Neural cell (in vitro differentiated cells): ENCODE data around the gene MDH2. TPM values are rescaled to one million over a fixed set of nuclear protein-coding genes. Genes with fewer than 3 reads are reported as not detected.
"Not testable (repeated sequence)": the region's sequence is repeated elsewhere in the genome, so short reads cannot be mapped to it uniquely, and the experiment has no call there.

Experiments used
- H2AFZ ChIP-seq: fragments of 200-600, 300-800 bp; sonication (generic), shearing (Covaris generic); 2 replicates; pipeline ENCODE4 v1.6.0; 2014; ENCODE audit warnings: low read depth, mild to moderate bottlenecking, antibody characterized with exemption, low read length, moderate library complexity
- H3F3A ChIP-seq: fragments of 200-600 bp; shearing (Covaris generic); 2 replicates; pipeline ENCODE4 v1.6.1; 2016; ENCODE audit warnings: mild to moderate bottlenecking, moderate library complexity, mixed read lengths, antibody characterized with exemption, low read length; ENCODE audit not compliant: insufficient read depth, poor library complexity, severe bottlenecking
- H3K27ac ChIP-seq: fragments of 200-600, 300-800 bp; sonication (generic), shearing (Covaris generic); 2 replicates; pipeline ENCODE4 v1.5.1; 2014; ENCODE audit warnings: mild to moderate bottlenecking, low read length, moderate library complexity
- H3K27me3 ChIP-seq: fragments of 300-800, 200-600 bp; sonication (generic), shearing (Covaris generic); 2 replicates; pipeline ENCODE4 v1.6.0; 2014; ENCODE audit warnings: mild to moderate bottlenecking, low read depth, low read length, moderate library complexity; ENCODE audit not compliant: insufficient read depth
- H3K36me3 ChIP-seq: fragments of 300-800, 200-600 bp; sonication (generic), shearing (Covaris generic); 2 replicates; pipeline ENCODE4 v1.5.1; 2014; ENCODE audit warnings: mild to moderate bottlenecking, antibody characterized with exemption, low read length, moderate library complexity; ENCODE audit not compliant: insufficient read depth
- H3K4me2 ChIP-seq: fragments of 300-800, 200-600 bp; sonication (generic), shearing (Covaris generic); 2 replicates; pipeline ENCODE4 v1.6.0; 2014; ENCODE audit warnings: mild to moderate bottlenecking, low read length
- H3K4me3 ChIP-seq: fragments of 300-800, 200-600 bp; sonication (generic), shearing (Covaris generic); 2 replicates; pipeline ENCODE4 v1.5.1; 2014; ENCODE audit warnings: mild to moderate bottlenecking, low read length, moderate library complexity
- H3K79me2 ChIP-seq: fragments of 200-600 bp; shearing (Covaris generic); replicated peaks from 2 replicates; pipeline ENCODE4 v1.6.0; 2014; ENCODE audit warnings: mild to moderate bottlenecking, low read length, moderate library complexity; ENCODE audit not compliant: insufficient read depth
- H3K9ac ChIP-seq: fragments of 300-800, 200-600 bp; sonication (generic), shearing (Covaris generic); 2 replicates; pipeline ENCODE4 v1.6.1; 2016; ENCODE audit warnings: mild to moderate bottlenecking, low read length, mixed read lengths
- H3K9me2 ChIP-seq: fragments of 200-600 bp; shearing (Covaris generic); 2 replicates; pipeline ENCODE4 v1.6.1; 2016; ENCODE audit warnings: mild to moderate bottlenecking, low read length, mixed read lengths; ENCODE audit not compliant: insufficient read depth
- H3K9me3 ChIP-seq: fragments of 200-600, 300-800 bp; sonication (generic), shearing (Covaris generic); 2 replicates; pipeline ENCODE4 v1.6.1; 2016; ENCODE audit warnings: mild to moderate bottlenecking, mixed run types, low read length, moderate library complexity, mixed read lengths
- H4K20me1 ChIP-seq: fragments of 200-600 bp; shearing (Covaris generic); 2 replicates; pipeline ENCODE4 v1.6.1; 2016; ENCODE audit warnings: mild to moderate bottlenecking, mixed run types; ENCODE audit not compliant: insufficient read depth
- EP300 ChIP-seq: fragments of 450-650 bp; conservative IDR thresholded peaks from 2 replicates; pipeline ENCODE4 v1.6.1; 2014; ENCODE audit warnings: antibody characterized with exemption, mild to moderate bottlenecking, moderate library complexity; ENCODE audit not compliant: poor library complexity, severe bottlenecking
- EZH2 ChIP-seq: fragments of 200-600, 300-800 bp; shearing (Covaris generic), sonication (generic); IDR thresholded peaks from 2 replicates; pipeline ENCODE4 v1.6.1; 2014; ENCODE audit warnings: antibody characterized with exemption, low read length, borderline replicate concordance, mild to moderate bottlenecking; ENCODE audit not compliant: insufficient read depth, poor library complexity, severe bottlenecking
- MXI1 ChIP-seq: fragments of 450-650 bp; conservative IDR thresholded peaks from 2 replicates; pipeline ENCODE4 v1.6.1; 2014; ENCODE audit warnings: antibody characterized with exemption, mild to moderate bottlenecking; ENCODE audit not compliant: poor library complexity, severe bottlenecking
- POLR2AphosphoS5 ChIP-seq: IDR thresholded peaks from 2 replicates; pipeline ENCODE4 v1.6.1; 2012
- RAD21 ChIP-seq: fragments of 450-650 bp; conservative IDR thresholded peaks from 2 replicates; pipeline ENCODE4 v1.6.1; 2014; ENCODE audit warnings: antibody characterized with exemption, mild to moderate bottlenecking, moderate library complexity
- SMC3 ChIP-seq: fragments of 450-650 bp; conservative IDR thresholded peaks from 2 replicates; pipeline ENCODE4 v1.6.1; 2014; ENCODE audit warnings: antibody characterized with exemption, mild to moderate bottlenecking, moderate library complexity; ENCODE audit not compliant: poor library complexity
- TAF1 ChIP-seq: IDR thresholded peaks from 2 replicates; pipeline ENCODE4 v1.6.1; 2012; ENCODE audit warnings: low read depth
- polyA plus RNA-seq: library from polyadenylated mRNA; depleted of rRNA; stranded (reverse); fragments of >200 nt; gene quantifications from 2 replicates; pipeline ENCODE4 v1.2.3, GENCODE V29; 2014
- TF ChIP-seq, protein P1 (sequence below): IDR thresholded peaks from 2 replicates; pipeline ENCODE4 v1.6.1; 2012; ENCODE audit warnings: borderline replicate concordance
- TF ChIP-seq, protein P2 (sequence below): fragments of 450-650 bp; IDR thresholded peaks from 2 replicates; pipeline ENCODE4 v1.5.1; 2014; ENCODE audit warnings: antibody characterized with exemption, mild to moderate bottlenecking, moderate library complexity; ENCODE audit not compliant: poor library complexity, severe bottlenecking

MDH2 gene
- polyA plus RNA-seq, 1 donor from 2014 or later, result 60.5 TPM

DNA sequence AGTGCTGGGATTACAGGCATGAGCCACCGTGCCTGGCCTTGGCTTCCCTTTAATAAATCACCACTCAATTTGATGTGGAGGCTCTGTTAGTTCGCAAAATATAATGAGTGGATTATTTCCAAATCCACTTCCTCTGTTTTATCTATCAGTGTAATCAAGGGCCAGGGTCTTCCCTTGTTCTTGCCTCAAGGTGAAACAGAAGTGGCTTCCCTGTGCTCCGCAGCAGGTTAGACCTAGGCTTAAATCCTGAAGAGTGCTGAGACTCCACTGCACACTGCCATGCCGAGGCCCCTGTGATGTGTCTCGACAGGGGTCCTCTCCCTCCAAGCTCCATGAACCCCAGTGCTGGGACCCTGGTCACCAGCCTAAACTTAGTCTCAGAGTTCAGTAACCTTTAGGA, 59.0 kb downstream of the MDH2 start:
- H3K79me2 ChIP-seq, result no peaks in the 10 kb centered on the region
- no peak overlapping the region for H2AFZ ChIP-seq
- H3K9me2 ChIP-seq, result no peaks in the 10 kb centered on the region
- no peaks in the 10 kb centered on the region for H3K9me3 ChIP-seq
- no peak overlapping the region for H3K9ac ChIP-seq
- H3K27ac ChIP-seq, result no peak overlapping the region
- no peaks in the 10 kb centered on the region for H3F3A ChIP-seq
- no peak overlapping the region for H3K4me3 ChIP-seq
- TF ChIP-seq EZH2, result no peak
- no peak for TF ChIP-seq RAD21
- TF ChIP-seq POLR2AphosphoS5, result no peak
- H3K27me3 ChIP-seq, result no peaks in the 10 kb centered on the region
- no peak overlapping the region for H3K4me2 ChIP-seq
- no peaks in the 10 kb centered on the region for H4K20me1 ChIP-seq
- H3K36me3 ChIP-seq, result no peaks in the 10 kb centered on the region

DNA sequence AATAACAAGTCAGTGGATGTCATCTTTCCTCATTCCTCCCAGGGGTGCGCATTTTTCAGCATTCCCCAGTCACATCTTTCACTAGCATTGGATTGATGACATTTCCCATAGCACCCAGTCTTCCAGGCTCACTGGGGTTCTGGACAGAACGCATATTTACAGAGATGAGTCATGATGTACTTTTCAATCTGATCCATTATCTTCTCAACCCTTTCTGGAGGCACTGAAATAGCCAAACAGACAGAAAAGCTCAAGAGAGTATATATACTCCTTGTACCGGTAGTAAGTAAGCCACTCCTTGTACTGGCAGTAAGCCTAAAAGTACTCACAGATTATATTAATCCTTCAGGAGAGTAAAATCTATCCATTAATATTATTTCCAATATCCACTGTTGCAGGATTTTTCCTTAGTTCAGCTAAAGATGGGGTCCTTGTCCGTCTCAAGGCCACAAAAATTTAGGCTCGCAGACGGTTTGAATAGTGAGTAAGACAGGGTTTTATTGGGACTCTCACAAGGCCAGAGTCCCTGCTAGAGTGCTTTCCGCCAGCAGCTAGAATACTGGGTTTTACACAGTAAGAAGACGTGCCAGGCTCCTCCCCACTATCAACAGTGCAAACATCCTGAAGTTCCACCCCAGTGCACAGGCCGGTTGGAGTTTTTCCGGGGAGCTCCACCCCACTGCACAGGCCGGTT, 60.8 kb downstream of the MDH2 start:
- Histone ChIP-seq H2AFZ (no peak overlapping the region), H3K4me3 (no peak overlapping the region), H3K27me3 (no peaks in the 10 kb centered on the region), H4K20me1 (no peaks in the 10 kb centered on the region), H3F3A (no peaks in the 10 kb centered on the region), H3K9me2 (no peaks in the 10 kb centered on the region), H3K79me2 (no peaks in the 10 kb centered on the region), H3K9me3 (no peaks in the 10 kb centered on the region), H3K9ac (no peak overlapping the region), H3K27ac (no peak overlapping the region), H3K4me2 (no peak overlapping the region), H3K36me3 (no peaks in the 10 kb centered on the region)
- TF ChIP-seq TAF1 (no peak), MXI1 (no peak), EP300 (no peak), POLR2AphosphoS5 (no peak), EZH2 (no peak), SMC3 (no peak), RAD21 (no peak)
- TF ChIP-seq, protein P1, sequence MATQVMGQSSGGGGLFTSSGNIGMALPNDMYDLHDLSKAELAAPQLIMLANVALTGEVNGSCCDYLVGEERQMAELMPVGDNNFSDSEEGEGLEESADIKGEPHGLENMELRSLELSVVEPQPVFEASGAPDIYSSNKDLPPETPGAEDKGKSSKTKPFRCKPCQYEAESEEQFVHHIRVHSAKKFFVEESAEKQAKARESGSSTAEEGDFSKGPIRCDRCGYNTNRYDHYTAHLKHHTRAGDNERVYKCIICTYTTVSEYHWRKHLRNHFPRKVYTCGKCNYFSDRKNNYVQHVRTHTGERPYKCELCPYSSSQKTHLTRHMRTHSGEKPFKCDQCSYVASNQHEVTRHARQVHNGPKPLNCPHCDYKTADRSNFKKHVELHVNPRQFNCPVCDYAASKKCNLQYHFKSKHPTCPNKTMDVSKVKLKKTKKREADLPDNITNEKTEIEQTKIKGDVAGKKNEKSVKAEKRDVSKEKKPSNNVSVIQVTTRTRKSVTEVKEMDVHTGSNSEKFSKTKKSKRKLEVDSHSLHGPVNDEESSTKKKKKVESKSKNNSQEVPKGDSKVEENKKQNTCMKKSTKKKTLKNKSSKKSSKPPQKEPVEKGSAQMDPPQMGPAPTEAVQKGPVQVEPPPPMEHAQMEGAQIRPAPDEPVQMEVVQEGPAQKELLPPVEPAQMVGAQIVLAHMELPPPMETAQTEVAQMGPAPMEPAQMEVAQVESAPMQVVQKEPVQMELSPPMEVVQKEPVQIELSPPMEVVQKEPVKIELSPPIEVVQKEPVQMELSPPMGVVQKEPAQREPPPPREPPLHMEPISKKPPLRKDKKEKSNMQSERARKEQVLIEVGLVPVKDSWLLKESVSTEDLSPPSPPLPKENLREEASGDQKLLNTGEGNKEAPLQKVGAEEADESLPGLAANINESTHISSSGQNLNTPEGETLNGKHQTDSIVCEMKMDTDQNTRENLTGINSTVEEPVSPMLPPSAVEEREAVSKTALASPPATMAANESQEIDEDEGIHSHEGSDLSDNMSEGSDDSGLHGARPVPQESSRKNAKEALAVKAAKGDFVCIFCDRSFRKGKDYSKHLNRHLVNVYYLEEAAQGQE, result no peak
- TF ChIP-seq, protein P2, sequence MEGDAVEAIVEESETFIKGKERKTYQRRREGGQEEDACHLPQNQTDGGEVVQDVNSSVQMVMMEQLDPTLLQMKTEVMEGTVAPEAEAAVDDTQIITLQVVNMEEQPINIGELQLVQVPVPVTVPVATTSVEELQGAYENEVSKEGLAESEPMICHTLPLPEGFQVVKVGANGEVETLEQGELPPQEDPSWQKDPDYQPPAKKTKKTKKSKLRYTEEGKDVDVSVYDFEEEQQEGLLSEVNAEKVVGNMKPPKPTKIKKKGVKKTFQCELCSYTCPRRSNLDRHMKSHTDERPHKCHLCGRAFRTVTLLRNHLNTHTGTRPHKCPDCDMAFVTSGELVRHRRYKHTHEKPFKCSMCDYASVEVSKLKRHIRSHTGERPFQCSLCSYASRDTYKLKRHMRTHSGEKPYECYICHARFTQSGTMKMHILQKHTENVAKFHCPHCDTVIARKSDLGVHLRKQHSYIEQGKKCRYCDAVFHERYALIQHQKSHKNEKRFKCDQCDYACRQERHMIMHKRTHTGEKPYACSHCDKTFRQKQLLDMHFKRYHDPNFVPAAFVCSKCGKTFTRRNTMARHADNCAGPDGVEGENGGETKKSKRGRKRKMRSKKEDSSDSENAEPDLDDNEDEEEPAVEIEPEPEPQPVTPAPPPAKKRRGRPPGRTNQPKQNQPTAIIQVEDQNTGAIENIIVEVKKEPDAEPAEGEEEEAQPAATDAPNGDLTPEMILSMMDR, result no peak

- H3K9me2 ChIP-seq, H4K20me1 ChIP-seq, H3K36me3 ChIP-seq, H3K9ac ChIP-seq, H3F3A ChIP-seq, H3K79me2 ChIP-seq, H3K27me3 ChIP-seq, H3K9me3 ChIP-seq, H3K4me3 ChIP-seq, H3K4me2 ChIP-seq, H3K27ac ChIP-seq, H2AFZ ChIP-seq: not testable (repeated sequence)
These were observed 65.2 kb downstream of the MDH2 start for GRCh38 chr7:76113042-76113630.

DNA sequence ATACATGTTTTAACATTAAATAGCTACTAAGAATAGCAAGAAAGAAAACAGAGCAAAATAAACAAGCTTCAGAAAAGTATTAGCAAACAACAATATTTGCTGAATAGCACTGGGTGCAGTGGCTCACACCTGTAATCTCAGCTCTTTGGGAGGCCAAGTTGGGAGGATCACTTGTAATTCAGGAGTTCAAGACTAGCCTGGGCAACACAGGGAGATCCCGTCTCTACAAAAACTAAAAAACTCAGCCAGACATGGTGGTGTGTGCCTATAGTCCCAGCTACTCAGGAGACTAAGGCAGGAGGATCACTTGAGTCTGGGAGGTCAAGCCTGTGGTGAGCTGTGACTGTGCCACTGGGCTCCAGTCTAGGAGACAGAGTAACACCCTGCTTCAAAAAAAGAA, 66.8 kb downstream of the MDH2 start:
- not testable (repeated sequence) for H2AFZ ChIP-seq, H3K27ac ChIP-seq, H3K4me2 ChIP-seq, H3F3A ChIP-seq, H3K9ac ChIP-seq, H3K4me3 ChIP-seq, H4K20me1 ChIP-seq, H3K9me2 ChIP-seq, H3K79me2 ChIP-seq, H3K27me3 ChIP-seq, H3K36me3 ChIP-seq, H3K9me3 ChIP-seq
